Prostate gland (tissue), 2 donors: Measurements from ENCODE around the gene RUNX2.

ENCODE experiments used
- CTCF ChIP-seq, 4 experiments: fragments of 200-600 bp in 2 of 4; fragments of 450-650 bp in 2 of 4; sonication (generic) in 2 of 4; IDR thresholded peaks; 1 replicate in 3 of 4; 2 replicates in 1 of 4; pipeline ENCODE4 v1.5.1; 2016 to 2019; ENCODE audit warnings: antibody characterized with exemption in 4 of 4, mild to moderate bottlenecking in 2 of 4, moderate library complexity in 2 of 4
- POLR2AphosphoS5 ChIP-seq: sonication (generic); formaldehyde crosslinking; IDR thresholded peaks from one replicate; pipeline ENCODE4 v1.6.1; 2017; ENCODE audit warnings: antibody characterized with exemption

- TF ChIP-seq CTCF (IDR thresholded peaks at IDR 0.05) (no peak), POLR2AphosphoS5 (peak; percentile 65)
These were observed 145.2 kb downstream of the RUNX2 start for GRCh38 chr6:45473121-45473993.
